HepG2 (cell line): ENCODE results near the gene CTDP1.

ENCODE experiments used
- HDAC1 ChIP-seq: sonication (generic); formaldehyde crosslinking; IDR thresholded peaks from 2 replicates; pipeline ENCODE4 v1.5.1; 2020; ENCODE audit warnings: mild to moderate bottlenecking, missing genetic modification reagents
- POLR2AphosphoS2 ChIP-seq: IDR thresholded peaks from 2 replicates; pipeline ENCODE4 v1.6.1; 2011; ENCODE audit warnings: low read depth, low read length, improper control_type of control experiment
- SIN3A ChIP-seq: IDR thresholded peaks from 2 replicates; pipeline ENCODE4 v1.6.1; 2011; ENCODE audit warnings: low read depth, mild to moderate bottlenecking, control low read depth, low read length, borderline replicate concordance
- ZFX ChIP-seq: sonication (generic); formaldehyde crosslinking; IDR thresholded peaks from 2 replicates; pipeline ENCODE4 v1.4.0; 2020; ENCODE audit warnings: mild to moderate bottlenecking, low read depth, missing genetic modification reagents, moderate library complexity
- TF ChIP-seq, protein P1 (sequence below): sonication (generic); formaldehyde crosslinking; IDR thresholded peaks from 2 replicates; pipeline ENCODE4 v1.5.0; 2020; ENCODE audit warnings: missing genetic modification reagents
- TF ChIP-seq, protein P2 (sequence below): sonication (generic); formaldehyde crosslinking; IDR thresholded peaks from 2 replicates; pipeline ENCODE4 v1.5.0; 2020; ENCODE audit warnings: mild to moderate bottlenecking, missing genetic modification reagents, moderate library complexity

DNA sequence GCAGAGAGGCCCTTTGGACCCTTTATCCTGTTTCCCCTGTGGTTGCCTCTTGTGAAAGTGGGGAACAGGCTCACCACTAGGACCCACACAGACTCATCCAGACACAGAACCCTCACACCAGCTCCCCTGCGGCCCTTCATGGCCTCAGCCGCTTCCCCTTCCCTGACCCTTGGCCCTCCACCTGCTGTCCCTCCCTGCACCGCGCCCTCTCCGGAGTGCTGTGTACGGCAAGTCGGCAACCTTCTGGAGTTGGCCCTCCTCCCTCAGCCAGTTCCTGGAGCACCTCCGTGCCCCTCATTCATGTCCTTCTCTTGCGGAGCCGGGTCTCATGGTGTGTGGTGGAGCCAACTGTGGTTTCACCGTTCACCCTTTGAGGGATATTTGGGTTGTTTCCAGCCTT is 44.0 kb downstream of the CTDP1 start:
- TF ChIP-seq HDAC1 (CRISPR knock-in tag) = no peak
- TF ChIP-seq, protein P1, sequence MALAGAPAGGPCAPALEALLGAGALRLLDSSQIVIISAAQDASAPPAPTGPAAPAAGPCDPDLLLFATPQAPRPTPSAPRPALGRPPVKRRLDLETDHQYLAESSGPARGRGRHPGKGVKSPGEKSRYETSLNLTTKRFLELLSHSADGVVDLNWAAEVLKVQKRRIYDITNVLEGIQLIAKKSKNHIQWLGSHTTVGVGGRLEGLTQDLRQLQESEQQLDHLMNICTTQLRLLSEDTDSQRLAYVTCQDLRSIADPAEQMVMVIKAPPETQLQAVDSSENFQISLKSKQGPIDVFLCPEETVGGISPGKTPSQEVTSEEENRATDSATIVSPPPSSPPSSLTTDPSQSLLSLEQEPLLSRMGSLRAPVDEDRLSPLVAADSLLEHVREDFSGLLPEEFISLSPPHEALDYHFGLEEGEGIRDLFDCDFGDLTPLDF (CRISPR knock-in tag) = no peak
- no peak for TF ChIP-seq ZFX (CRISPR knock-in tag)
- no peak for TF ChIP-seq POLR2AphosphoS2
- TF ChIP-seq, protein P2, sequence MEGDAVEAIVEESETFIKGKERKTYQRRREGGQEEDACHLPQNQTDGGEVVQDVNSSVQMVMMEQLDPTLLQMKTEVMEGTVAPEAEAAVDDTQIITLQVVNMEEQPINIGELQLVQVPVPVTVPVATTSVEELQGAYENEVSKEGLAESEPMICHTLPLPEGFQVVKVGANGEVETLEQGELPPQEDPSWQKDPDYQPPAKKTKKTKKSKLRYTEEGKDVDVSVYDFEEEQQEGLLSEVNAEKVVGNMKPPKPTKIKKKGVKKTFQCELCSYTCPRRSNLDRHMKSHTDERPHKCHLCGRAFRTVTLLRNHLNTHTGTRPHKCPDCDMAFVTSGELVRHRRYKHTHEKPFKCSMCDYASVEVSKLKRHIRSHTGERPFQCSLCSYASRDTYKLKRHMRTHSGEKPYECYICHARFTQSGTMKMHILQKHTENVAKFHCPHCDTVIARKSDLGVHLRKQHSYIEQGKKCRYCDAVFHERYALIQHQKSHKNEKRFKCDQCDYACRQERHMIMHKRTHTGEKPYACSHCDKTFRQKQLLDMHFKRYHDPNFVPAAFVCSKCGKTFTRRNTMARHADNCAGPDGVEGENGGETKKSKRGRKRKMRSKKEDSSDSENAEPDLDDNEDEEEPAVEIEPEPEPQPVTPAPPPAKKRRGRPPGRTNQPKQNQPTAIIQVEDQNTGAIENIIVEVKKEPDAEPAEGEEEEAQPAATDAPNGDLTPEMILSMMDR = no peak
- TF ChIP-seq SIN3A = no peak
